HG03460 (cell line): Measurements from ENCODE around the gene BNC2.

Experiments
- ATAC-seq: cut with Tn5 transposase; IDR thresholded peaks from one replicate; pipeline ENCODE4 v1.9.1; 2021; ENCODE audit not compliant: unreplicated experiment

BNC2 gene

GRCh38 chr9:16611001-16611400, 259.5 kb downstream of the BNC2 start:
- ATAC-seq, result no peak

- ATAC-seq, result no peak
Measured at GRCh38 chr9:16610538-16610937, 259.9 kb downstream of the BNC2 start.

- no peak for ATAC-seq
Measured at GRCh38 chr9:16608906-16609305, 261.6 kb downstream of the BNC2 start.

- ATAC-seq, result no peak
Measured at GRCh38 chr9:16602494-16602893, 268.0 kb downstream of the BNC2 start.

GRCh38 chr9:16601991-16602390, 268.5 kb downstream of the BNC2 start:
- ATAC-seq, result no peak

- ATAC-seq, result no peak
Measured at GRCh38 chr9:16598316-16598715, 272.2 kb downstream of the BNC2 start.

GRCh38 chr9:16597136-16597535, 273.3 kb downstream of the BNC2 start:
- no peak for ATAC-seq

GRCh38 chr9:16595227-16595626, 275.2 kb downstream of the BNC2 start:
- ATAC-seq, result no peak

GRCh38 chr9:16594787-16595186, 275.7 kb downstream of the BNC2 start:
- ATAC-seq, result no peak

- ATAC-seq, result no peak
Measured at GRCh38 chr9:16593746-16594145, 276.7 kb downstream of the BNC2 start.

GRCh38 chr9:16591092-16591491, 279.4 kb downstream of the BNC2 start:
- no peak for ATAC-seq

GRCh38 chr9:16585591-16585990, 284.9 kb downstream of the BNC2 start:
- ATAC-seq, result no peak

- no peak for ATAC-seq
Measured at GRCh38 chr9:16579872-16580432, 290.5 kb downstream of the BNC2 start.

- ATAC-seq, result no peak
Measured at GRCh38 chr9:16575986-16576245, 294.6 kb downstream of the BNC2 start.

- ATAC-seq, result no peak
Measured at GRCh38 chr9:16575142-16575985, 295.1 kb downstream of the BNC2 start.

GRCh38 chr9:16572005-16572734, 298.3 kb downstream of the BNC2 start:
- ATAC-seq, result no peak

- ATAC-seq, result no peak
Measured at GRCh38 chr9:16571127-16571802, 299.2 kb downstream of the BNC2 start.

GRCh38 chr9:16563446-16563845, 307.0 kb downstream of the BNC2 start:
- no peak for ATAC-seq

GRCh38 chr9:16561121-16561520, 309.3 kb downstream of the BNC2 start:
- ATAC-seq, result no peak

- ATAC-seq, result no peak
Measured at GRCh38 chr9:16559418-16560188, 310.9 kb downstream of the BNC2 start.

- no peak for ATAC-seq
Measured at GRCh38 chr9:16555802-16556201, 314.7 kb downstream of the BNC2 start.
